HepG2 (cell line): ENCODE results near the gene ZCCHC17. TPM values are rescaled to one million over a fixed set of nuclear protein-coding genes. Genes with fewer than 3 reads are reported as not detected.

Experiments
- BCL6 ChIP-seq: IDR thresholded peaks from 2 replicates; pipeline ENCODE4 v1.6.1; 2016; ENCODE audit warnings: missing genetic modification reagents, missing compliant biosample characterization
- GTF3A ChIP-seq: sonication (generic); formaldehyde crosslinking; conservative IDR thresholded peaks from 2 replicates; pipeline ENCODE4 v1.4.0; 2020; ENCODE audit warnings: mild to moderate bottlenecking, missing genetic modification reagents
- NKX3-1 ChIP-seq: sonication (generic); formaldehyde crosslinking; IDR thresholded peaks from 2 replicates; pipeline ENCODE4 v1.5.0; 2020; ENCODE audit warnings: missing genetic modification reagents
- XRCC5 ChIP-seq: fragments of 200-400 bp; formaldehyde crosslinking; optimal IDR thresholded peaks from 2 replicates; pipeline ENCODE3; 2017; ENCODE audit warnings: mild to moderate bottlenecking, low read length
- ZNF225 ChIP-seq: sonication (generic); formaldehyde crosslinking; IDR thresholded peaks from 2 replicates; pipeline ENCODE4 v1.4.0; 2020; ENCODE audit warnings: mild to moderate bottlenecking, missing genetic modification reagents
- ZNF703 ChIP-seq: sonication (generic); formaldehyde crosslinking; IDR thresholded peaks from 2 replicates; pipeline ENCODE4 v1.5.1; 2020; ENCODE audit warnings: missing genetic modification reagents, mild to moderate bottlenecking, moderate library complexity, borderline replicate concordance
- polyA plus RNA-seq, 8 experiments: library from polyadenylated mRNA; depleted of rRNA in 3 of 8; stranded (reverse) in 7 of 8; unstranded in 1 of 8; fragments of >200 nt; fragmentation: Illumina TruSeq in 4 of 8; extraction: Trizol in 4 of 8; gene quantifications; 2 replicates each; pipeline versions ENCODE4 v1.2.1 to v1.2.3, GENCODE V29; 2011 to 2016; ENCODE audit warnings: low read depth in 4 of 8, missing spikeins in 1 of 8, mixed read lengths in 1 of 8; ENCODE audit not compliant: insufficient read depth in 1 of 8
- total RNA-seq, 5 experiments: library from RNA; depleted of rRNA; stranded (reverse); fragments of >200 nt; fragmentation: Illumina TruSeq; extraction: Trizol; gene quantifications; 2 replicates each; pipeline ENCODE4 v1.2.3, GENCODE V29; 2016; ENCODE audit warnings: low read depth in 1 of 5
- TF ChIP-seq, protein P1 (sequence below): IDR thresholded peaks from 2 replicates; pipeline ENCODE4 v1.6.1; 2016; ENCODE audit warnings: mild to moderate bottlenecking
- TF ChIP-seq, protein P2 (sequence below): IDR thresholded peaks from 2 replicates; pipeline ENCODE4 v1.6.1; 2018; ENCODE audit warnings: missing genetic modification reagents, mild to moderate bottlenecking, missing compliant biosample characterization
- TF ChIP-seq, protein P3 (sequence below): sonication (generic); formaldehyde crosslinking; conservative IDR thresholded peaks from 2 replicates; pipeline ENCODE4 v1.4.0; 2020; ENCODE audit warnings: missing genetic modification reagents

ZCCHC17 gene
- total and polyA plus RNA-seq, 2 of the 13 experiments (the other 11 are each of a cell fraction or from before 2014, with no cell fraction given) = 20.5 to 53.0 TPM

DNA sequence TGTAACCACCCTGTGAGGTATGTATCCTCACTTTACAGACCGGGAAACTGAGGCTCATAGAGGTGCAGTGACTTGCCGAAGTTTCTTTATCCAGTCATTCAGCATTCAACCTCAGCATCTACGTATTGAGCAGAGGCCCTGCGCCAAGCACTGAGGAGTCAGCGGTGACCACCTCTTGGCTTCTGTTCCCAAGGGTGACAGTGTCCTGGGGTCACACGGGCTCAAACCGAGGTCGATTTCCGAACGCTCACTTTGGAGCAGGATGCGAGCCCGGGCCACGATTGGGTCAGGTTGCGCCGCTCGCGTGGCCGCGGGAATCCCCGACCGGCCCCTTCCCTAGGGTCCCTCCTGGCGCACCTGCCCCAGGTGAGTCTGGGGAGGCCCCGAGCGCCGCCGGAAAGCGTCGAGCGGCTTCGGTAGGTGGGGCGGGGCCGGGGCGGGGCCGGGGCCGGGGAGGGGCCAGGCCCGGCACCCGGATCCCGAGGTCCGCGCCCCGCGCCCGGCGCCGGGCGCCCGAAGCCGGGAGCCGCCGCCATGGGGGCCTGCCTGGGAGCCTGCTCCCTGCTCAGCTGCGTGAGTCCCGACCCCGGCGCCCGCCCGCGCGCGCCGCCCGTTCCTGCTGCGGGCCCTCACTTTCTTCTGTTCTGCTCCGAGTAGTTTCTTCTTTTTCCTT is 116.0 kb downstream of the ZCCHC17 start, which contains the start of gene SERINC2 (continued):
- no peak for TF ChIP-seq ZNF703 (CRISPR knock-in tag)
- no peak for TF ChIP-seq BCL6
- TF ChIP-seq, protein P1, sequence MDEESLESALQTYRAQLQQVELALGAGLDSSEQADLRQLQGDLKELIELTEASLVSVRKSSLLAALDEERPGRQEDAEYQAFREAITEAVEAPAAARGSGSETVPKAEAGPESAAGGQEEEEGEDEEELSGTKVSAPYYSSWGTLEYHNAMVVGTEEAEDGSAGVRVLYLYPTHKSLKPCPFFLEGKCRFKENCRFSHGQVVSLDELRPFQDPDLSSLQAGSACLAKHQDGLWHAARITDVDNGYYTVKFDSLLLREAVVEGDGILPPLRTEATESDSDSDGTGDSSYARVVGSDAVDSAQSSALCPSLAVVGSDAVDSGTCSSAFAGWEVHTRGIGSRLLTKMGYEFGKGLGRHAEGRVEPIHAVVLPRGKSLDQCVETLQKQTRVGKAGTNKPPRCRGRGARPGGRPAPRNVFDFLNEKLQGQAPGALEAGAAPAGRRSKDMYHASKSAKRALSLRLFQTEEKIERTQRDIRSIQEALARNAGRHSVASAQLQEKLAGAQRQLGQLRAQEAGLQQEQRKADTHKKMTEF (CRISPR knock-in tag) = no peak
- no peak for TF ChIP-seq NKX3-1
- TF ChIP-seq, protein P2, sequence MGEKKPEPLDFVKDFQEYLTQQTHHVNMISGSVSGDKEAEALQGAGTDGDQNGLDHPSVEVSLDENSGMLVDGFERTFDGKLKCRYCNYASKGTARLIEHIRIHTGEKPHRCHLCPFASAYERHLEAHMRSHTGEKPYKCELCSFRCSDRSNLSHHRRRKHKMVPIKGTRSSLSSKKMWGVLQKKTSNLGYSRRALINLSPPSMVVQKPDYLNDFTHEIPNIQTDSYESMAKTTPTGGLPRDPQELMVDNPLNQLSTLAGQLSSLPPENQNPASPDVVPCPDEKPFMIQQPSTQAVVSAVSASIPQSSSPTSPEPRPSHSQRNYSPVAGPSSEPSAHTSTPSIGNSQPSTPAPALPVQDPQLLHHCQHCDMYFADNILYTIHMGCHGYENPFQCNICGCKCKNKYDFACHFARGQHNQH (CRISPR knock-in tag) = no peak
- TF ChIP-seq, protein P3, sequence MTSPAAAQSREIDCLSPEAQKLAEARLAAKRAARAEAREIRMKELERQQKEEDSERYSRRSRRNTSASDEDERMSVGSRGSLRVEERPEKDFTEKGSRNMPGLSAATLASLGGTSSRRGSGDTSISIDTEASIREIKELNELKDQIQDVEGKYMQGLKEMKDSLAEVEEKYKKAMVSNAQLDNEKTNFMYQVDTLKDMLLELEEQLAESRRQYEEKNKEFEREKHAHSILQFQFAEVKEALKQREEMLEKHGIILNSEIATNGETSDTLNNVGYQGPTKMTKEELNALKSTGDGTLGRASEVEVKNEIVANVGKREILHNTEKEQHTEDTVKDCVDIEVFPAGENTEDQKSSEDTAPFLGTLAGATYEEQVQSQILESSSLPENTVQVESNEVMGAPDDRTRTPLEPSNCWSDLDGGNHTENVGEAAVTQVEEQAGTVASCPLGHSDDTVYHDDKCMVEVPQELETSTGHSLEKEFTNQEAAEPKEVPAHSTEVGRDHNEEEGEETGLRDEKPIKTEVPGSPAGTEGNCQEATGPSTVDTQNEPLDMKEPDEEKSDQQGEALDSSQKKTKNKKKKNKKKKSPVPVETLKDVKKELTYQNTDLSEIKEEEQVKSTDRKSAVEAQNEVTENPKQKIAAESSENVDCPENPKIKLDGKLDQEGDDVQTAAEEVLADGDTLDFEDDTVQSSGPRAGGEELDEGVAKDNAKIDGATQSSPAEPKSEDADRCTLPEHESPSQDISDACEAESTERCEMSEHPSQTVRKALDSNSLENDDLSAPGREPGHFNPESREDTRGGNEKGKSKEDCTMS (CRISPR knock-in tag) = no peak
- no peak for TF ChIP-seq ZNF225
- no peak for TF ChIP-seq XRCC5
- TF ChIP-seq GTF3A = 0 out of 2 replicates have a peak, but pooled peaks have one; percentile 2
